Measurements from ENCODE around the gene NAB2. TPM values are rescaled to one million over a fixed set of nuclear protein-coding genes. Genes with fewer than 3 reads are reported as not detected.

The NAB2 gene
- total RNA-seq, 1 donor from 2014 or later: 74.7 TPM

GRCh38 chr12:57128519-57129247 lies 39.8 kb downstream of the NAB2 start:
- peaks cover 8% of the 10 kb centered on the region for H3K9me3 Mint-ChIP-seq
- H3K4me1 Mint-ChIP-seq (ENCODE audit: low read depth): peaks cover 12% of the 10 kb centered on the region
- no peak overlapping the region for H3K27ac Mint-ChIP-seq
- no peak for DNase-seq (ENCODE audit: low spot score)
- H3K36me3 Mint-ChIP-seq (ENCODE audit: low read depth): peaks cover 3% of the 10 kb centered on the region
- peak overlapping the region; percentile 3 for H3K4me3 Mint-ChIP-seq (ENCODE audit: low read depth)
- H3K27me3 Mint-ChIP-seq (ENCODE audit: low read depth): peaks cover 48% of the 10 kb centered on the region
- intact Hi-C loops (cut with micrococcal nuclease): loop anchor here (5.0 kb wide), 1 partner anchor 121 kb away; the partner anchor contains the start of gene ZBTB39

DNA sequence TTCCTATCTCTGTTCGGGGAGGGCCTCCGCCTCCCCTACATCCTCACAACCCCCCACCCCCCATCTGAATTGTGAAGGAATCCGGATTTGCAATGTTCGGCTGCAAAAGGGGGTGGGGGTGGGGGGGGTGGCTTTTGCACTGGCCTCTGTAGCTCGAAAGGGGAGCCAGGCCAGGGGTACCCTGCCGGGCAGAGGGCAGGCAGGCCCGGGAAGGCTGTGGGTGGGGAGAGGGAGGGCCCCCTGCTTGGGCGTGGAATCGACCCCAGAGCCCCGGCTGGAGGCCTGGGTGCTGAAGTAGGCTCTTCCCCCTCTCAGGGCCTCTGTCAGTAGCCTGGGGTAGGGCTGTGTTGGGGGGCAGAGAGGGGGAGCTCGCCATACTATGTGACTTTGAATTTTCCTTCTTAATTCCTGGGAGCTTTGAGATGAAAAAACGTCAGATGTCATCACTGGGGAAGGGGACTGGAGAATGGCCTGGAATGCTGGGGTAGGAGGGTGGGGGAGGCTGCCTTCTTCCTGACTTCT lies 40.5 kb downstream of the NAB2 start:
- intact Hi-C loops (cut with micrococcal nuclease): loop anchor here (5.0 kb wide), 1 partner anchor 122 kb away; the partner anchor contains the start of gene ZBTB39
- H3K27ac Mint-ChIP-seq: no peak overlapping the region
- no peaks in the 10 kb centered on the region for H3K36me3 Mint-ChIP-seq (ENCODE audit: low read depth)
- no peak for DNase-seq (ENCODE audit: low spot score)
- H3K4me1 Mint-ChIP-seq (ENCODE audit: low read depth): peaks cover 12% of the 10 kb centered on the region
- H3K9me3 Mint-ChIP-seq: peaks cover under 1% of the 10 kb centered on the region
- H3K27me3 Mint-ChIP-seq (ENCODE audit: low read depth): peaks cover 50% of the 10 kb centered on the region
- peak overlapping the region; percentile 41 for H3K4me3 Mint-ChIP-seq (ENCODE audit: low read depth)

DNA sequence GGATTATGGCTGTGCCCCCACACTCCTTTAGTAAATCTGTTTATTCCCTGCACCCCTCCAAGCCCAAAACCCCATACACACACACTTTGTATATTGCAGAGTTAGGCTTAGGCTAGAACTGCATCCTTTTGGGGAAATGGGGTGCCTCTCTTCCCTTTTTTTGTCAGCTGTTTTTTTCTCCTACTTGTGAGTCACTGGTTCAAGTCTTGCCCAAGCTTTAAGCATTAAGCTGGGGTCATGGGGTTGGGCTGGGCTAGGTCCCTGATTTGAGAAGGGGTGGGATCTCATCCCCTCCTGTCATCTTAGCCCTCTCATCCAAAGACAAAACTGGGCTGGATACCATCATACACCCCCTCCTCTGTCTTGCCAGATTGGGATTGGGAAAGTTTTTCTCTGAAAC lies 41.0 kb downstream of the NAB2 start:
- H3K36me3 Mint-ChIP-seq (ENCODE audit: low read depth): no peaks in the 10 kb centered on the region
- no peak overlapping the region for H3K27ac Mint-ChIP-seq
- no peaks in the 10 kb centered on the region for H3K9me3 Mint-ChIP-seq
- no peak for DNase-seq (ENCODE audit: low spot score)
- intact Hi-C loops (cut with micrococcal nuclease): loop anchor here (5.0 kb wide), 1 partner anchor 123 kb away; the partner anchor contains the start of gene ZBTB39
- peaks cover 12% of the 10 kb centered on the region for H3K4me1 Mint-ChIP-seq (ENCODE audit: low read depth)
- peaks cover 45% of the 10 kb centered on the region for H3K27me3 Mint-ChIP-seq (ENCODE audit: low read depth)
- peak overlapping the region; percentile 41 for H3K4me3 Mint-ChIP-seq (ENCODE audit: low read depth)

DNA sequence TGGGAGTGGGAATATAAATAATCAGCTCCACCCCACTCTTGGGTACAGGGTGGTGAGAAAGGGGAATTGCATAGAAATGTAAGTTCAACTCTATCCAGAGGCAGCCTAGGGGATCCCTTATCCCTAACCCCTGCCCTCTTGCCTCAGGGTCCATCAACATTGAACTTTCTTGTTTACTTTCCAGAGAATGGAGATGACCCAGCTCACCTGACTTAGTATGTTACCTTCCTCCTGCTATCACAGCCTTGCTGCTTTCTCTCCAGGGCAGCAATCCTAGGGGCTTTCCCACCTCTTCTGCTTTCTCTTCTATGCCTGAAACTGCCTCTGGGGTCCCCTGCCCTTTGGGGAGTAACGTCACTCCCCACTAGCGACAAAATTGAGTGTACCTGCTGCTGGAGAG lies 42.0 kb downstream of the NAB2 start:
- no peaks in the 10 kb centered on the region for H3K36me3 Mint-ChIP-seq (ENCODE audit: low read depth)
- no peak overlapping the region for H3K4me3 Mint-ChIP-seq (ENCODE audit: low read depth)
- intact Hi-C loops (cut with micrococcal nuclease): no loop called here
- no peaks in the 10 kb centered on the region for H3K9me3 Mint-ChIP-seq
- H3K27ac Mint-ChIP-seq: no peak overlapping the region
- no peak for DNase-seq (ENCODE audit: low spot score)
- peaks cover 42% of the 10 kb centered on the region for H3K27me3 Mint-ChIP-seq (ENCODE audit: low read depth)
- H3K4me1 Mint-ChIP-seq (ENCODE audit: low read depth): peaks cover 12% of the 10 kb centered on the region

DNA sequence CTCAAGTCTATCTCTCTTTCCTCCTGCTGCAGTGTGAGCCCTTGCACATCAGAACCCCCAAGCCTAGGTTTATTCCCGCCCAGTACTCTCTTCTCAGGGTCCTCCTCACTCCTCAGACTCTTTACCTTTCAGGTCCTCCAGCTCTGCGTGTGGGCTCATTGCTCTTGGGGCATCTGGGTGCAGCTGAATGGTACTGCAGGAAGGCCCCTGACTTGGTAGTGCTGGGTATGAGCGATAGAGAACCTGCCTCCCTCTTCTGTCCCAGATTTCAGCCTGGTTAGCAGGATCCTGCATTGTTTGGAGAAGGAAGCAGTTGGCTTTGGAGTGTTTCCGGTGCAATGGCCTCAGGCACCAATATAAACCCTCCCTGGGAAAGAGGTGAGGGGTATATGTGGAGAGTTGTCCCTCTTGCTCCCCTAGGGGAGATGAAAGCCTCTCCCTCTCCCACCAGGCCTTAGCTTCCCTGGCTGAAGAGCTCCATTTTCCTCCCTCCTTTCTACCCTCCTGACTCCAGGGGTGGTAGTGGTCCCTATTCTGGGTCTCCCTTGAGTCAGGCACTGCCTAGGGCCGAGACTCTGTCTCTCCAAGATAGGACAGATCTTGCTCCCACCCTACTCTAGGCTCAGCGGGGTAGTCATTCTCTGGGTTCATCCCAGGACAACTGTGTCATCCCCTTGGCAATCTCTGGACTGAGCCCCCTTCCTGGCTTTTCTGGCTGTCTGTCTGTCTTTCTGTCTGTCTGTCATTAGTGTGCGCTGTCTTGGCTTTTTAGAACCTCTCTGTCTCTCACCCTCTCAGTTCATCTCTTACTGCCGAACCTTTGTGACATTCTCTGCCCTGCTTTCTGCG lies 43.2 kb downstream of the NAB2 start:
- Mint-ChIP-seq H3K4me3 (ENCODE audit: low read depth) (no peak overlapping the region), H3K36me3 (ENCODE audit: low read depth) (no peaks in the 10 kb centered on the region), H3K4me1 (ENCODE audit: low read depth) (peaks cover 7% of the 10 kb centered on the region), H3K27ac (no peak overlapping the region), H3K27me3 (ENCODE audit: low read depth) (peaks cover 32% of the 10 kb centered on the region), H3K9me3 (no peaks in the 10 kb centered on the region)
- no peak for DNase-seq (ENCODE audit: low spot score)
- intact Hi-C loops (cut with micrococcal nuclease): no loop called here

DNA sequence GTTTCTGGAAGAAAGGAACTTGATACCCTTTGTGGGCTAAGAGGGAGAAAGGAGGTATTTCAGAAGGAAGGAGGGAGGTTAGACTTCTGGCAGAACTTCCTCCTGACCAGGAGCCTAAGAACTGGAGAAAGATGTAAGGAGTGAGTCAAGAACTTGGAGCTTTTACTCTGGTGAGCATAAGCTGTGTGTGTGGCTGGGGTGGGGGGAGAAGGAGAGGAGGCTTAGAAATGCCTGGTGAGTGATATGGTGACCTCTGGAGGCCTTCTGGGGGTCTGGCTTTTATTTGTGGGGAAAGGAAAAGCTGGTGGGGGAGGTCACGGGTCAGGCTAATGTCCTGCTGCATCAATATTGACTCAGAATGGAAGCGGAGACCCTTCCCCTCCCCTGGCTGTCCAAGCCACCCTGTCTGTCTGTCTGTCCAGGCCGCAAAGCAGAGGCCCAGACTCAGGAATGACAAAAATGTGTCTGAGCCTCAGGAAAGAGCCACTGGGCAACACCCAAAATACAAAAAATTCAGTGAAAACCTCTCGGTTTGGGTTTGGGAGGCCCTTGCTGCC lies 44.2 kb downstream of the NAB2 start:
- Mint-ChIP-seq H3K9me3 (no peaks in the 10 kb centered on the region), H3K4me1 (ENCODE audit: low read depth) (peaks cover 5% of the 10 kb centered on the region), H3K4me3 (ENCODE audit: low read depth) (no peak overlapping the region), H3K27ac (no peak overlapping the region), H3K27me3 (ENCODE audit: low read depth) (peaks cover 32% of the 10 kb centered on the region), H3K36me3 (ENCODE audit: low read depth) (no peaks in the 10 kb centered on the region)
- DNase-seq (ENCODE audit: low spot score): no peak
- intact Hi-C loops (cut with micrococcal nuclease): no loop called here

- H3K4me1 Mint-ChIP-seq (ENCODE audit: low read depth): peaks cover 5% of the 10 kb centered on the region
- H3K27ac Mint-ChIP-seq: no peak overlapping the region
- intact Hi-C loops (cut with micrococcal nuclease): no loop called here
- H3K4me3 Mint-ChIP-seq (ENCODE audit: low read depth): no peak overlapping the region
- no peaks in the 10 kb centered on the region for H3K9me3 Mint-ChIP-seq
- H3K36me3 Mint-ChIP-seq (ENCODE audit: low read depth): no peaks in the 10 kb centered on the region
- DNase-seq (ENCODE audit: low spot score): no peak
- peaks cover 32% of the 10 kb centered on the region for H3K27me3 Mint-ChIP-seq (ENCODE audit: low read depth)
These were observed 45.0 kb downstream of the NAB2 start for GRCh38 chr12:57133916-57134315.

DNA sequence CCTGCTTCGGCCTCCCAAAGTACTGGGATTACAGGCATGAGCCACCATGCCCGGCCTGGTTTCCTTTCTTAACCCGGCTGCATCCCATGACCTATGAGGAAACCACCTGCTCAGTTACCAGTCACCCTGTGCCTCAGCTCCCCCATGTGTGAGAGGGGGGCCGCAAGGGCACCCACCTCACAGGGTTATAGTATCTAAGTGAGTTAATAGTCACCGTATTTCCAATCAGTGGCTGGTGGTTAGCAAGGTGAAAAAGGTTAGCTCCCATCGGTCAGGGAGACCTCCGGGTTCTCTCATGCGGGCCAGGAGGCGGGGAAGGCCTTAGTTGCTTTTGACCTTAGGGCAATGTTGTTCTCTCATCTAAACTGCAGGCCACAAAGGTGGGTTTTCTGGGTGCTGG lies 46.0 kb downstream of the NAB2 start:
- H3K27ac Mint-ChIP-seq: no peak overlapping the region
- H3K4me1 Mint-ChIP-seq (ENCODE audit: low read depth): peaks cover under 1% of the 10 kb centered on the region
- H3K27me3 Mint-ChIP-seq (ENCODE audit: low read depth): peaks cover 29% of the 10 kb centered on the region
- DNase-seq (ENCODE audit: low spot score): no peak
- no peaks in the 10 kb centered on the region for H3K9me3 Mint-ChIP-seq
- H3K36me3 Mint-ChIP-seq (ENCODE audit: low read depth): no peaks in the 10 kb centered on the region
- intact Hi-C loops (cut with micrococcal nuclease): no loop called here
- no peak overlapping the region for H3K4me3 Mint-ChIP-seq (ENCODE audit: low read depth)

GRCh38 chr12:57135527-57136326 lies 46.8 kb downstream of the NAB2 start:
- peaks cover 22% of the 10 kb centered on the region for H3K27me3 Mint-ChIP-seq (ENCODE audit: low read depth)
- no peaks in the 10 kb centered on the region for H3K4me1 Mint-ChIP-seq (ENCODE audit: low read depth)
- no peaks in the 10 kb centered on the region for H3K36me3 Mint-ChIP-seq (ENCODE audit: low read depth)
- no peaks in the 10 kb centered on the region for H3K9me3 Mint-ChIP-seq
- intact Hi-C loops (cut with micrococcal nuclease): no loop called here
- DNase-seq (ENCODE audit: low spot score): no peak
- no peak overlapping the region for H3K27ac Mint-ChIP-seq
- H3K4me3 Mint-ChIP-seq (ENCODE audit: low read depth): no peak overlapping the region

GRCh38 chr12:57138526-57139272 lies 49.8 kb downstream of the NAB2 start:
- intact Hi-C loops (cut with micrococcal nuclease): no loop called here
- Mint-ChIP-seq H3K4me3 (ENCODE audit: low read depth) (no peak overlapping the region), H3K9me3 (no peaks in the 10 kb centered on the region), H3K27ac (no peak overlapping the region), H3K27me3 (ENCODE audit: low read depth) (peaks cover 7% of the 10 kb centered on the region), H3K4me1 (ENCODE audit: low read depth) (no peaks in the 10 kb centered on the region), H3K36me3 (ENCODE audit: low read depth) (no peaks in the 10 kb centered on the region)
- no peak for DNase-seq (ENCODE audit: low spot score)

DNA sequence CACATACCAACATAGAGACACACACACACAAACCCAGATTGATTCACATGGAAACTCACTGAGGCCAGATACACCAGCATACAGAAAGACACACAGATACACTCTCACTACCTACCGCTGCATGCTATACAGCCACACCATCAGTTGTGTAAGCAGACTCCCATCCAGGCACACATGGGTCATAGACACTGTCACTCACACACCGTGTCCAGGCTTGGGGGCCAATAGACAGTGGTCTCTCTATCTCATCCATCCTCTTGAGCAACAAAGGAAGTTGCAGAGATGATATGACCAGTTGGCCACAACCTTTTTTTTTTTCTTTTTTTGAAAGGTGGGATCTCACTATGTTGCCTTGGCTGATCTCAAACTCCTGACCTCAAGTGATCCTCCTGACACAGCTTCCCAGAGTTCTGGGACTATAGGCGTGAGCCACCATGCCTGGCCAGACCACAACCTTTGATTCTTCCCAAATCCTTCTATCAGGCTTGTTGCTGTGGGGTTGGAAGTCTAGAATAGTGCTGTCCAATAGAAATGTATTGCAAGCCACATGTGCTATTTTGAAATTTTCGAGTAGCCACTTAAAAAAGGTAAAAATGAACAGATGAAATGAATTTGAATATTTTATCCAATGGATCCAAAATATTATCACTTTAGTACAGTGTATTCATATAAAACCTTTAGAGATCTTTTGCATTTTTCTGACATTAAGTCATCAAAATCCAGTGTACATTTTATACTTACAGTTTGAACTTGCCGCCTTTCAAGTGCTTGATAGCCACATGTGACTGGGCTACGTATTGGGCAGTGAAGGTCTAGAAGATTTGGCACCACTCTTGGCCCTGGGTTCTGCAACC lies 51.1 kb downstream of the NAB2 start:
- no peak overlapping the region for H3K27ac Mint-ChIP-seq
- DNase-seq (ENCODE audit: low spot score): no peak

More for the DNA sequence above, 51.1 kb downstream of the NAB2 start:
- Mint-ChIP-seq H3K4me1 (ENCODE audit: low read depth) (no peaks in the 10 kb centered on the region), H3K4me3 (ENCODE audit: low read depth) (no peak overlapping the region), H3K27me3 (ENCODE audit: low read depth) (peaks cover 2% of the 10 kb centered on the region), H3K9me3 (no peaks in the 10 kb centered on the region), H3K36me3 (ENCODE audit: low read depth) (no peaks in the 10 kb centered on the region)
- intact Hi-C loops (cut with micrococcal nuclease): no loop called here
